IPS DF 6.9 (cell line): ENCODE data around the gene EDEM1.

Experiments used
- DNase-seq: peaks from one replicate; pipeline ENCODE4 v3.0.0-alpha.2; 2013; ENCODE audit warnings: low read depth, low spot score
- H3K27ac ChIP-seq: one replicate; pipeline ENCODE4 v1.5.1; 2013; ENCODE audit warnings: low read length, control low read depth
- H3K27me3 ChIP-seq: 2 replicates; pipeline ENCODE4 v1.6.1; 2013; ENCODE audit warnings: mild to moderate bottlenecking, low read length; ENCODE audit not compliant: control insufficient read depth, insufficient read depth
- H3K36me3 ChIP-seq: 2 replicates; pipeline ENCODE4 v1.6.1; 2013; ENCODE audit warnings: low read length; ENCODE audit not compliant: control insufficient read depth, insufficient read depth
- H3K4me1 ChIP-seq: 2 replicates; pipeline ENCODE4 v1.6.1; 2013; ENCODE audit warnings: low read length; ENCODE audit not compliant: control insufficient read depth, insufficient read depth
- H3K4me3 ChIP-seq: 2 replicates; pipeline ENCODE4 v1.5.1; 2013; ENCODE audit warnings: mild to moderate bottlenecking, low read length
- H3K9me3 ChIP-seq: 2 replicates; pipeline ENCODE4 v1.6.1; 2013; ENCODE audit warnings: low read length, inconsistent platforms; ENCODE audit not compliant: control insufficient read depth, insufficient read depth
- WGBS: extraction: QIAGEN DNeasy Blood & Tissue Kit; methylation state at CpG from one replicate; pipeline ENCODE4 v1.1.7; 2013; ENCODE audit warnings: mixed read lengths, missing lambda C conversion rate; ENCODE audit not compliant: insufficient read length, insufficient coverage; 5-methylcytosine and 5-hydroxymethylcytosine counted together

Gene EDEM1

GRCh38 chr3:5198986-5199731, 11.7 kb downstream of the EDEM1 start:
- H3K4me1 ChIP-seq: no peaks in the 10 kb centered on the region
- no peak overlapping the region for H3K4me3 ChIP-seq
- H3K9me3 ChIP-seq: no peaks in the 10 kb centered on the region
- DNase-seq: no peak
- H3K36me3 ChIP-seq: no peaks in the 10 kb centered on the region
- H3K27me3 ChIP-seq: no peaks in the 10 kb centered on the region
- no peak overlapping the region for H3K27ac ChIP-seq
- WGBS: no CpG with 5 or more reads among the region's 5 CpGs

GRCh38 chr3:5201536-5201935, 14.0 kb downstream of the EDEM1 start:
- WGBS: no CpG with 5 or more reads among the region's 6 CpGs
- no peak for DNase-seq
- no peaks in the 10 kb centered on the region for H3K27me3 ChIP-seq
- no peaks in the 10 kb centered on the region for H3K4me1 ChIP-seq
- no peaks in the 10 kb centered on the region for H3K36me3 ChIP-seq
- no peak overlapping the region for H3K4me3 ChIP-seq
- no peaks in the 10 kb centered on the region for H3K9me3 ChIP-seq
- no peak overlapping the region for H3K27ac ChIP-seq

GRCh38 chr3:5202222-5202621, 14.7 kb downstream of the EDEM1 start:
- no peak for DNase-seq
- H3K4me3 ChIP-seq: no peak overlapping the region
- H3K27ac ChIP-seq: no peak overlapping the region
- no CpG with 5 or more reads among the region's 2 CpGs for WGBS
- no peaks in the 10 kb centered on the region for H3K27me3 ChIP-seq
- H3K9me3 ChIP-seq: no peaks in the 10 kb centered on the region
- no peaks in the 10 kb centered on the region for H3K36me3 ChIP-seq
- H3K4me1 ChIP-seq: no peaks in the 10 kb centered on the region

GRCh38 chr3:5205165-5205941, 17.8 kb downstream of the EDEM1 start:
- Histone ChIP-seq H3K4me3 (no peak overlapping the region), H3K4me1 (no peaks in the 10 kb centered on the region), H3K27ac (no peak overlapping the region), H3K9me3 (no peaks in the 10 kb centered on the region), H3K36me3 (peaks cover 6% of the 10 kb centered on the region; the same call in 1 of the 2 replicates), H3K27me3 (no peaks in the 10 kb centered on the region)
- no peak for DNase-seq
- WGBS: no CpG with 5 or more reads among the region's 7 CpGs

GRCh38 chr3:5210926-5211325, 23.4 kb downstream of the EDEM1 start:
- H3K27me3 ChIP-seq: no peaks in the 10 kb centered on the region
- H3K36me3 ChIP-seq: peaks cover 13% of the 10 kb centered on the region
- no peak for DNase-seq
- H3K9me3 ChIP-seq: no peaks in the 10 kb centered on the region
- H3K4me1 ChIP-seq: peaks cover 4% of the 10 kb centered on the region; the same call in 1 of the 2 replicates
- no peak overlapping the region for H3K4me3 ChIP-seq
- no CpG with 5 or more reads among the region's 5 CpGs for WGBS
- H3K27ac ChIP-seq: no peak overlapping the region

- H3K27ac ChIP-seq: no peak overlapping the region
- no peak for DNase-seq
- no CpG with 5 or more reads among the region's 9 CpGs for WGBS
- peaks cover 6% of the 10 kb centered on the region; the same call in 1 of the 2 replicates for H3K4me1 ChIP-seq
- H3K4me3 ChIP-seq: no peak overlapping the region
- no peaks in the 10 kb centered on the region for H3K9me3 ChIP-seq
- H3K36me3 ChIP-seq: peaks cover 10% of the 10 kb centered on the region
- no peaks in the 10 kb centered on the region for H3K27me3 ChIP-seq
These were observed 25.4 kb downstream of the EDEM1 start for GRCh38 chr3:5212628-5213573.

GRCh38 chr3:5213574-5213966, 26.1 kb downstream of the EDEM1 start:
- no peaks in the 10 kb centered on the region for H3K27me3 ChIP-seq
- no peak overlapping the region for H3K4me3 ChIP-seq
- peak; percentile 43 for DNase-seq
- WGBS: no CpG with 5 or more reads among the region's 7 CpGs
- peaks cover 7% of the 10 kb centered on the region for H3K36me3 ChIP-seq
- peaks cover 6% of the 10 kb centered on the region; the same call in 1 of the 2 replicates for H3K4me1 ChIP-seq
- no peaks in the 10 kb centered on the region for H3K9me3 ChIP-seq
- H3K27ac ChIP-seq: no peak overlapping the region

- H3K4me3 ChIP-seq: no peak overlapping the region
- peaks cover 7% of the 10 kb centered on the region for H3K36me3 ChIP-seq
- no peaks in the 10 kb centered on the region for H3K9me3 ChIP-seq
- H3K4me1 ChIP-seq: peaks cover 6% of the 10 kb centered on the region; the same call in 1 of the 2 replicates
- H3K27me3 ChIP-seq: no peaks in the 10 kb centered on the region
- H3K27ac ChIP-seq: no peak overlapping the region
- DNase-seq: no peak
- no CpG with 5 or more reads among the region's 9 CpGs for WGBS
These were observed 26.8 kb downstream of the EDEM1 start for GRCh38 chr3:5214352-5214751.

- Histone ChIP-seq H3K27me3 (no peaks in the 10 kb centered on the region), H3K9me3 (no peaks in the 10 kb centered on the region), H3K27ac (no peak overlapping the region), H3K4me3 (no peak overlapping the region), H3K4me1 (peaks cover 4% of the 10 kb centered on the region; the same call in 1 of the 2 replicates), H3K36me3 (peaks cover 3% of the 10 kb centered on the region; the same call in 1 of the 2 replicates)
- no CpG with 5 or more reads among the region's 9 CpGs for WGBS
- DNase-seq: no peak
These were observed 30.5 kb downstream of the EDEM1 start for GRCh38 chr3:5217824-5218595.
